ENCODE data around the gene TPTE2.
"Not testable (repeated sequence)": the region's sequence is repeated elsewhere in the genome, so short reads cannot be mapped to it uniquely, and the experiment has no call there.

GRCh38 chr13:19557287-19557686 lies 4.0 kb downstream of the TPTE2 start:
- TF ChIP-seq POLR2A, CTCF (IDR thresholded peaks at IDR 0.05): not testable (repeated sequence)
